ENCODE data around the gene LCLAT1. TPM values are rescaled to one million over a fixed set of nuclear protein-coding genes. Genes with fewer than 3 reads are reported as not detected.
A peak's percentile ranks its signal among the peaks of the same experiment; 100 is the strongest.

LCLAT1 gene
- polyA plus RNA-seq, 1 experiment = 25.2 TPM

GRCh38 chr2:30422444-30423040 lies 24.5 kb upstream of the LCLAT1 start:
- ChIA-PET POLR2A (interaction anchor here (0.6 to 2.0 kb wide), 8 partner anchors 10 to 250 kb away, joined by 3 to 15 read pairs (median 6); partner anchors contain the start of gene LBH), CTCF (interaction anchor here (0.9 to 4.1 kb wide), 7 partner anchors 10 to 291 kb away, joined by 3 to 22 read pairs (median 3); no protein-coding TSS in a partner anchor)
- TF ChIP-seq CTCF (IDR thresholded peaks at IDR 0.05; ENCODE audit: low read depth, low read length) = no peak
- no peak for DNase-seq (ENCODE audit: low read depth, low spot score)
- Histone ChIP-seq H3K27me3 (ENCODE audit: control insufficient read depth, insufficient read depth, low read length) (no peaks in the 10 kb centered on the region), H3K27ac (ENCODE audit: low read depth, low read length) (peak overlapping the region; percentile 92), H3K9me3 (ENCODE audit: control insufficient read depth, insufficient read depth, low read length) (no peaks in the 10 kb centered on the region), H3K4me3 (ENCODE audit: low read depth, low read length) (no peak overlapping the region)

GRCh38 chr2:30424231-30424630 lies 22.8 kb upstream of the LCLAT1 start:
- TF ChIP-seq CTCF (IDR thresholded peaks at IDR 0.05; ENCODE audit: low read depth, low read length) = no peak
- no peaks in the 10 kb centered on the region for H3K9me3 ChIP-seq (ENCODE audit: control insufficient read depth, insufficient read depth, low read length)
- no peak for DNase-seq (ENCODE audit: low read depth, low spot score)
- H3K27ac ChIP-seq (ENCODE audit: low read depth, low read length) = no peak overlapping the region
- ChIA-PET CTCF (interaction anchor here (0.9 to 1.7 kb wide), 2 partner anchors 259 to 288 kb away, joined by 4 to 9 read pairs; no protein-coding TSS in a partner anchor), POLR2A (no interaction called here)
- no peaks in the 10 kb centered on the region for H3K27me3 ChIP-seq (ENCODE audit: control insufficient read depth, insufficient read depth, low read length)
- H3K4me3 ChIP-seq (ENCODE audit: low read depth, low read length) = no peak overlapping the region

- ChIA-PET POLR2A (interaction anchor here (0.6 kb wide), 2 partner anchors 52 to 194 kb away, joined by 3 to 7 read pairs; partner anchors contain the start of gene LBH), CTCF (interaction anchor here (1.5 kb wide), 1 partner anchor 286 kb away, joined by 6 read pairs; no protein-coding TSS in a partner anchor)
- DNase-seq (ENCODE audit: low read depth, low spot score) = no peak
- no peaks in the 10 kb centered on the region for H3K9me3 ChIP-seq (ENCODE audit: control insufficient read depth, insufficient read depth, low read length)
- no peaks in the 10 kb centered on the region for H3K27me3 ChIP-seq (ENCODE audit: control insufficient read depth, insufficient read depth, low read length)
- no peak for TF ChIP-seq CTCF (IDR thresholded peaks at IDR 0.05; ENCODE audit: low read depth, low read length)
- no peak overlapping the region for H3K27ac ChIP-seq (ENCODE audit: low read depth, low read length)
- H3K4me3 ChIP-seq (ENCODE audit: low read depth, low read length) = no peak overlapping the region
Measured at GRCh38 chr2:30425326-30425725, 21.7 kb upstream of the LCLAT1 start.

GRCh38 chr2:30427606-30428347 lies 19.3 kb upstream of the LCLAT1 start:
- DNase-seq (ENCODE audit: low read depth, low spot score) = no peak
- Histone ChIP-seq H3K4me3 (ENCODE audit: low read depth, low read length) (no peak overlapping the region), H3K9me3 (ENCODE audit: control insufficient read depth, insufficient read depth, low read length) (no peaks in the 10 kb centered on the region), H3K27ac (ENCODE audit: low read depth, low read length) (no peak overlapping the region), H3K27me3 (ENCODE audit: control insufficient read depth, insufficient read depth, low read length) (no peaks in the 10 kb centered on the region)
- POLR2A ChIA-PET = no interaction called here
- CTCF ChIA-PET = interaction anchor here (1.2 kb wide), 1 partner anchor 284 kb away, joined by 5 read pairs; no protein-coding TSS in a partner anchor
- TF ChIP-seq CTCF (IDR thresholded peaks at IDR 0.05; ENCODE audit: low read depth, low read length) = no peak

- CTCF ChIA-PET = interaction anchor here (1.2 kb wide), 1 partner anchor 283 kb away, joined by 5 read pairs; no protein-coding TSS in a partner anchor
- no peaks in the 10 kb centered on the region for H3K9me3 ChIP-seq (ENCODE audit: control insufficient read depth, insufficient read depth, low read length)
- no peak for DNase-seq (ENCODE audit: low read depth, low spot score)
- POLR2A ChIA-PET = no interaction called here
- H3K27ac ChIP-seq (ENCODE audit: low read depth, low read length) = no peak overlapping the region
- H3K4me3 ChIP-seq (ENCODE audit: low read depth, low read length) = no peak overlapping the region
- TF ChIP-seq CTCF (IDR thresholded peaks at IDR 0.05; ENCODE audit: low read depth, low read length) = no peak
- H3K27me3 ChIP-seq (ENCODE audit: control insufficient read depth, insufficient read depth, low read length) = no peaks in the 10 kb centered on the region
Measured at GRCh38 chr2:30428348-30428662, 18.7 kb upstream of the LCLAT1 start.
